Uterus (tissue), 2 donors: ENCODE measurements around the gene CD1C.

ENCODE experiments used
- CTCF ChIP-seq, 4 experiments: fragments of 200-600 bp in 2 of 4; fragments of 450-650 bp in 2 of 4; sonication (generic) in 2 of 4; IDR thresholded peaks; one replicate each; pipeline ENCODE4 v1.5.1; 2016 to 2019; ENCODE audit warnings: antibody characterized with exemption in 4 of 4, mild to moderate bottlenecking in 2 of 4, moderate library complexity in 1 of 4
- POLR2A ChIP-seq, 2 donors: fragments of 450-650 bp; IDR thresholded peaks; one replicate each; pipeline ENCODE4 v1.6.1; 2016; ENCODE audit warnings: antibody characterized with exemption in 2 of 2, mild to moderate bottlenecking in 1 of 2, moderate library complexity in 1 of 2

GRCh38 chr1:158286487-158286886 lies 3.2 kb upstream of the CD1C start:
- TF ChIP-seq POLR2A (IDR thresholded peaks at IDR 0.05) (no peak), CTCF (IDR thresholded peaks at IDR 0.05) (no peak)
